ENCODE results near the gene SIM2.
A peak's percentile ranks its signal among the peaks of the same experiment; 100 is the strongest.

SIM2 gene

DNA sequence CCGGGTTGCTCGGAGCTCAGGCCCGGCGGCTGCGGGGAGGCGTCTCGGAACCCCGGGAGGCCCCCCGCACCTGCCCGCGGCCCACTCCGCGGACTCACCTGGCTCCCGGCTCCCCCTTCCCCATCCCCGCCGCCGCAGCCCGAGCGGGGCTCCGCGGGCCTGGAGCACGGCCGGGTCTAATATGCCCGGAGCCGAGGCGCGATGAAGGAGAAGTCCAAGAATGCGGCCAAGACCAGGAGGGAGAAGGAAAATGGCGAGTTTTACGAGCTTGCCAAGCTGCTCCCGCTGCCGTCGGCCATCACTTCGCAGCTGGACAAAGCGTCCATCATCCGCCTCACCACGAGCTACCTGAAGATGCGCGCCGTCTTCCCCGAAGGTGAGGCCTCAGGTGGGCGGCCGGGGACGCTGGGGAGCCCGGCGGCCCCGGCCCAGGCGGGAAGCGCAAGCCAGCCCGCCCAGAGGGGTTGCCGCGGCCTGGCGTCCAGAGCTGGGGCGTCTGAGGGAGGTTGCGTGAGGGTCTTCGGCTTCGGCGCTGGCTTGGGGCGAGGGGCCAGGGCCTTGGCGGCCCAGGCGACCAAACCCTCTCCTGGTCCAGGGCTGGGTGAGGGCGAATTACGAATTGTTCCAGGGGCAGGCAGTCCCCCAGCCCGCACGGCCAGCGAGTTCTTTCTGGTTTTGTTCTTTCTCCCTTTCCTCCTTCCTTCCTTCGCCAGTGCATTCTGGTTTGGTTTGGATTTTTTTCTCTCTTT, 805 bp downstream of the SIM2 start:
- in situ Hi-C loops (cut with MboI; ENCODE audit: low pct_unique_long_range_greater_than_20kb, low sequenced_read_pairs, unreplicated experiment) = loop anchor here (25.0 kb wide), 1 partner anchor 562 kb away; the partner anchor contains the start of gene CBR3
- DNase-seq (ENCODE audit: low spot score) = peak; percentile 54
- TF ChIP-seq CTCF (IDR thresholded peaks at IDR 0.05; ENCODE audit: extremely low read depth, insufficient read depth, missing control alignments) = no peak

- in situ Hi-C loops (cut with MboI; ENCODE audit: low pct_unique_long_range_greater_than_20kb, low sequenced_read_pairs, unreplicated experiment) = no loop called here
- peak; percentile 45 for DNase-seq (ENCODE audit: low spot score)
- no peak for TF ChIP-seq CTCF (IDR thresholded peaks at IDR 0.05; ENCODE audit: extremely low read depth, insufficient read depth, missing control alignments)
Measured at GRCh38 chr21:36700295-36700970, 1.5 kb downstream of the SIM2 start.

DNA sequence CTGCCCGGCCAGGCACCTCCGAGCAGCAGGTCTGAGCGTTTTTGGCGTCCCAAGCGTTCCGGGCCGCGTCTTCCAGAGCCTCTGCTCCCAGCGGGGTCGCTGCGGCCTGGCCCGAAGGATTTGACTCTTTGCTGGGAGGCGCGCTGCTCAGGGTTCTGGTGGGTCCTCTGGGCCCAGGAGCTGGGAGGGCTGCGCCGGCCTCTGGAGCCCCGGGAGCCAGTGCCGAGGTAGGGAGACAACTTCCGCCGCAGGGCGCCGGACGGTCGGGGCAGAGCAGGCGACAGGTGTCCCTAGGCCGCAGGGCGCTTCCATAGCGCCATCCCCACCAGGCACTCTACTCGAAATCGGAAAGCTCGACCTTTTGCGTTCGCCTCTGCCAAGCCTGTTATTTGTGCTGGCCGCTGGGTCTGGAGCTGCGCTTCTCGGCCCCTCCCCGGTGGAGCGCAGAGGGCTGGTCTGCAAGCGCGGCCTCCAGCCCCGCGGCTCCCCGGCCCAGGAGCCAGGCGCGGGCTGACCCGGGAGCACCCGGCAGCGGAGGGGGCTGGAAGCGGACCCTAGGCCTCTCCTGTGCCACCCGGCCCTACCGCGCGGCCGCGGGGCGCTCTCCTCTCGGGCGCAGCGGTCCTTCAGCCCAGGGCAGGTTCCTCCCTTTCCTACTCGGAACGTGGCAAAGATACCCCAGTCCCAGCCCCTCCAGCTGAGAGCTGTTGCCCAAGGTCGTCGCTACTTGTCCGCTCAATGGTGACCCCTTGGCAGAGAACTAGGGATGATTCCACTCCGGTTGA, 2.2 kb downstream of the SIM2 start:
- TF ChIP-seq CTCF (IDR thresholded peaks at IDR 0.05; ENCODE audit: extremely low read depth, insufficient read depth, missing control alignments) = no peak
- DNase-seq (ENCODE audit: low spot score) = peak; percentile 46
- in situ Hi-C loops (cut with MboI; ENCODE audit: low pct_unique_long_range_greater_than_20kb, low sequenced_read_pairs, unreplicated experiment) = no loop called here

- TF ChIP-seq CTCF (IDR thresholded peaks at IDR 0.05; ENCODE audit: extremely low read depth, insufficient read depth, missing control alignments) = no peak
- no peak for DNase-seq (ENCODE audit: low spot score)
- in situ Hi-C loops (cut with MboI; ENCODE audit: low pct_unique_long_range_greater_than_20kb, low sequenced_read_pairs, unreplicated experiment) = no loop called here
Measured at GRCh38 chr21:36701756-36702621, 3.1 kb downstream of the SIM2 start.

- in situ Hi-C loops (cut with MboI; ENCODE audit: low pct_unique_long_range_greater_than_20kb, low sequenced_read_pairs, unreplicated experiment) = no loop called here
- TF ChIP-seq CTCF (IDR thresholded peaks at IDR 0.05; ENCODE audit: extremely low read depth, insufficient read depth, missing control alignments) = no peak
- DNase-seq (ENCODE audit: low spot score) = no peak
Measured at GRCh38 chr21:36702622-36702968, 3.7 kb downstream of the SIM2 start.

DNA sequence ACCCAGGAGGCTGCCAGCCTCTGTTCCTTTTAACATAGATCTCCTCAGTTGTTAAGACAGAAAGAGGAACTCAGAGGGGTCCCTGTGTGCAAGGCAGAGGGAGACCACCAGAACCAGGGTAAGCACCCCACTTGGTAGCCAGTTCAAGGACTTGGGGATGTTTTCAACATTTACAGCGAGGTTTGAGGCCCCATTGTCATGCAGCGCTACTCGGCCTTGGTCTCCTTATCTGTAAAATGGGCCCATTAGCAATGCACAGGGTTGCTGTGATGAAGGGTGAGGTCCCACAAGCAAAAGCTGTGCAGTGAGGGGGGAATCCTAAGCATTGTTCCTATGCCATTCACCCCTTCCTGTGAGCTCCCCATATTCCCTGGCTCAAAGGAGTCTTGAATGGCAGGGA, 4.2 kb downstream of the SIM2 start:
- TF ChIP-seq CTCF (IDR thresholded peaks at IDR 0.05; ENCODE audit: extremely low read depth, insufficient read depth, missing control alignments) = no peak
- in situ Hi-C loops (cut with MboI; ENCODE audit: low pct_unique_long_range_greater_than_20kb, low sequenced_read_pairs, unreplicated experiment) = no loop called here
- DNase-seq (ENCODE audit: low spot score) = no peak
